ENCODE results near the gene PDZRN3. TPM values are rescaled to one million over a fixed set of nuclear protein-coding genes. Genes with fewer than 3 reads are reported as not detected.
A peak's percentile ranks its signal among the peaks of the same experiment; 100 is the strongest.

The PDZRN3 gene
- polyA plus RNA-seq, 1 of the 3 experiments (the other 2 are of a cell fraction) = 10.3 TPM

DNA sequence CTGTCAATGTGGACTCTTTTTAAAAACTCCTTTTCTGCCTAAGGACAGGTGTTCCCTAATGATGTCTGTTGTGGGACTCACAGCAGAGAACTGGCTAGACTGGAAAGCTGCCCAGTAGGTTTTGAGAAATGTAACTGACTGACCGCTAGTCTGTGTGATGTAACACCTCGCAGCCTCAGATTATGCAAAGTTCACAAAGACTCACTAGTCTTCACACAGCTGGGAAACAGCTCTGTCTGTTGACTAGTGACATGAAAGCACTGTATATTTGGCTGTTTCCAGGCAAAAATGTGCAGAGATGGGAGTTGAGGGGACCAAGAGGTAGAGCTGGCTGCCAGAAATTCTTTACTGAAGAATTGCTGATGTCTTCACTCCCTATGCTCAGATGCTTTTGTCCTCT is 10.3 kb downstream of the PDZRN3 start:
- no peaks in the 10 kb centered on the region for H3K9me2 ChIP-seq
- no peaks in the 10 kb centered on the region for H3K9me3 ChIP-seq
- ChIA-PET POLR2A (no interaction called here), CTCF (interaction anchor here (0.7 to 1.5 kb wide), 4 partner anchors 8 to 111 kb away, joined by 3 to 7 read pairs (median 4); no protein-coding TSS in a partner anchor)
- H4K20me1 ChIP-seq (ENCODE audit: insufficient read depth) = peaks cover 82% of the 10 kb centered on the region
- H2AFZ ChIP-seq (ENCODE audit: low read depth) = no peak overlapping the region
- H3K4me3 ChIP-seq (ENCODE audit: low read depth in 2 of 2, low read length in 1 of 2) = no peak overlapping the region
- TF ChIP-seq, protein P1, sequence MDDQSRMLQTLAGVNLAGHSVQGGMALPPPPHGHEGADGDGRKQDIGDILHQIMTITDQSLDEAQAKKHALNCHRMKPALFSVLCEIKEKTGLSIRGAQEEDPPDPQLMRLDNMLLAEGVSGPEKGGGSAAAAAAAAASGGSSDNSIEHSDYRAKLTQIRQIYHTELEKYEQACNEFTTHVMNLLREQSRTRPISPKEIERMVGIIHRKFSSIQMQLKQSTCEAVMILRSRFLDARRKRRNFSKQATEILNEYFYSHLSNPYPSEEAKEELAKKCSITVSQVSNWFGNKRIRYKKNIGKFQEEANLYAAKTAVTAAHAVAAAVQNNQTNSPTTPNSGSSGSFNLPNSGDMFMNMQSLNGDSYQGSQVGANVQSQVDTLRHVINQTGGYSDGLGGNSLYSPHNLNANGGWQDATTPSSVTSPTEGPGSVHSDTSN (IDR thresholded peaks at IDR 0.05) = no peak
- TF ChIP-seq GATA2 (CRISPR knock-in tag; IDR thresholded peaks at IDR 0.05) = no peak
- TF ChIP-seq FOSL2 (IDR thresholded peaks at IDR 0.05; ENCODE audit: borderline replicate concordance, low read depth) = no peak
- no peak for TF ChIP-seq POLR2AphosphoS5 (IDR thresholded peaks at IDR 0.05; ENCODE audit: low read depth, low read length)
- no peak for TF ChIP-seq MXI1 (IDR thresholded peaks at IDR 0.05; ENCODE audit: low read depth, low read length)
- TF ChIP-seq, protein P2, sequence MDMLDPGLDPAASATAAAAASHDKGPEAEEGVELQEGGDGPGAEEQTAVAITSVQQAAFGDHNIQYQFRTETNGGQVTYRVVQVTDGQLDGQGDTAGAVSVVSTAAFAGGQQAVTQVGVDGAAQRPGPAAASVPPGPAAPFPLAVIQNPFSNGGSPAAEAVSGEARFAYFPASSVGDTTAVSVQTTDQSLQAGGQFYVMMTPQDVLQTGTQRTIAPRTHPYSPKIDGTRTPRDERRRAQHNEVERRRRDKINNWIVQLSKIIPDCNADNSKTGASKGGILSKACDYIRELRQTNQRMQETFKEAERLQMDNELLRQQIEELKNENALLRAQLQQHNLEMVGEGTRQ (IDR thresholded peaks at IDR 0.05; ENCODE audit: borderline replicate concordance, low read depth, low read length) = no peak
- no peak for TF ChIP-seq FOXM1 (IDR thresholded peaks at IDR 0.05; ENCODE audit: low read depth)
- H3F3A ChIP-seq (replicated peaks; ENCODE audit: insufficient read depth) = no peaks in the 10 kb centered on the region
- DNase-seq = no peak
- 94% methylated on average over 2 of the region's 2 CpGs for WGBS (ENCODE audit: low lambda C conversion rate)
- H3K9ac ChIP-seq = no peak overlapping the region
- peaks cover 97% of the 10 kb centered on the region for H3K79me2 ChIP-seq (ENCODE audit: insufficient read depth)
- H3K36me3 ChIP-seq (replicated peaks in 1 of 2; ENCODE audit: control insufficient read depth in 1 of 2, insufficient read depth in 2 of 2, low read length in 1 of 2) = peaks cover 0 to 2% of the 10 kb centered on the region in 2 experiments
- no peak overlapping the region for H3K4me2 ChIP-seq
- H3K4me1 ChIP-seq (ENCODE audit: control insufficient read depth in 1 of 2, insufficient read depth in 2 of 2, low read depth in 1 of 2, low read length in 1 of 2) = peaks cover 7 to 22% of the 10 kb centered on the region in 2 experiments; a peak in 2 of 4 replicates
- H3K27me3 ChIP-seq (ENCODE audit: insufficient read depth) = no peaks in the 10 kb centered on the region
- no peak overlapping the region; a peak in 1 of 4 replicates for H3K27ac ChIP-seq (ENCODE audit: low read depth in 2 of 2, low read length in 1 of 2)

DNA sequence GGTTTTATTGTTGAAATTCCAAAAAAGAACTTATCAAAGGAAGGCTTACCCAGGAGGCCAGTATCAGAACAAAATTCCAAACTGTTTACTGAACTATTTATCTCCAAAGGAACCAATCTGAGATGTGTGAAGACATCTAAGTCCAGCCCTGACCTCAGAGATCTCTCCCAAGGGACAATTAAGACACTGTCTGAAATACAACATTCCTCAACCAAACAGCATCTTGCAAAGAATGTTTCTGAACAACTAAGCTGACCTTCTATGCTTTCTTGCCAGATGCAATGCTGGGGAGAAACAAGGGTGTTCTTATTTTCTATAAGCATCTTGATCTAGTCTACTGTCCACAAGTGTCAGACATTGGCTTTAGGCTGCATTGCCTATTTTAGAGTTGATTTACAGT is 13.6 kb downstream of the PDZRN3 start:
- ChIA-PET POLR2A (no interaction called here), CTCF (interaction anchor here (1.0 to 1.4 kb wide), 2 partner anchors 103 to 236 kb away, joined by 3 read pairs; no protein-coding TSS in a partner anchor)
- Histone ChIP-seq H2AFZ (ENCODE audit: low read depth) (no peak overlapping the region), H3K9ac (no peak overlapping the region), H3K4me3 (ENCODE audit: low read depth in 2 of 2, low read length in 1 of 2) (no peak overlapping the region), H3K4me1 (ENCODE audit: control insufficient read depth in 1 of 2, insufficient read depth in 2 of 2, low read depth in 1 of 2, low read length in 1 of 2) (peaks cover 7 to 22% of the 10 kb centered on the region in 2 experiments; a peak in 2 of 4 replicates), H3K27ac (ENCODE audit: low read depth in 2 of 2, low read length in 1 of 2) (peak overlapping the region; percentile 11 to 72; a peak in 2 of 4 replicates), H3K27me3 (ENCODE audit: insufficient read depth) (no peaks in the 10 kb centered on the region), H3K36me3 (replicated peaks in 1 of 2; ENCODE audit: control insufficient read depth in 1 of 2, insufficient read depth in 2 of 2, low read length in 1 of 2) (peaks cover 11 to 12% of the 10 kb centered on the region in 2 experiments), H3K79me2 (ENCODE audit: insufficient read depth) (peaks cover 98% of the 10 kb centered on the region), H3K4me2 (no peak overlapping the region; the same call in 1 of the 2 replicates), H4K20me1 (ENCODE audit: insufficient read depth) (peaks cover 53% of the 10 kb centered on the region), H3K9me3 (no peaks in the 10 kb centered on the region), H3K9me2 (no peaks in the 10 kb centered on the region), H3F3A (replicated peaks; ENCODE audit: insufficient read depth) (no peaks in the 10 kb centered on the region)
- DNase-seq = no peak
- TF ChIP-seq, protein P3, sequence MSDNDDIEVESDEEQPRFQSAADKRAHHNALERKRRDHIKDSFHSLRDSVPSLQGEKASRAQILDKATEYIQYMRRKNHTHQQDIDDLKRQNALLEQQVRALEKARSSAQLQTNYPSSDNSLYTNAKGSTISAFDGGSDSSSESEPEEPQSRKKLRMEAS (IDR thresholded peaks at IDR 0.05; ENCODE audit: low read depth) = no peak
- TF ChIP-seq, protein P4, sequence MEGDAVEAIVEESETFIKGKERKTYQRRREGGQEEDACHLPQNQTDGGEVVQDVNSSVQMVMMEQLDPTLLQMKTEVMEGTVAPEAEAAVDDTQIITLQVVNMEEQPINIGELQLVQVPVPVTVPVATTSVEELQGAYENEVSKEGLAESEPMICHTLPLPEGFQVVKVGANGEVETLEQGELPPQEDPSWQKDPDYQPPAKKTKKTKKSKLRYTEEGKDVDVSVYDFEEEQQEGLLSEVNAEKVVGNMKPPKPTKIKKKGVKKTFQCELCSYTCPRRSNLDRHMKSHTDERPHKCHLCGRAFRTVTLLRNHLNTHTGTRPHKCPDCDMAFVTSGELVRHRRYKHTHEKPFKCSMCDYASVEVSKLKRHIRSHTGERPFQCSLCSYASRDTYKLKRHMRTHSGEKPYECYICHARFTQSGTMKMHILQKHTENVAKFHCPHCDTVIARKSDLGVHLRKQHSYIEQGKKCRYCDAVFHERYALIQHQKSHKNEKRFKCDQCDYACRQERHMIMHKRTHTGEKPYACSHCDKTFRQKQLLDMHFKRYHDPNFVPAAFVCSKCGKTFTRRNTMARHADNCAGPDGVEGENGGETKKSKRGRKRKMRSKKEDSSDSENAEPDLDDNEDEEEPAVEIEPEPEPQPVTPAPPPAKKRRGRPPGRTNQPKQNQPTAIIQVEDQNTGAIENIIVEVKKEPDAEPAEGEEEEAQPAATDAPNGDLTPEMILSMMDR (IDR thresholded peaks at IDR 0.05) = no peak
- TF ChIP-seq RAD21 (IDR thresholded peaks at IDR 0.05; ENCODE audit: low read length) (no peak), EZH2phosphoT487 (IDR thresholded peaks at IDR 0.05; ENCODE audit: borderline replicate concordance, low read depth) (no peak), YY1 (IDR thresholded peaks at IDR 0.05; ENCODE audit: low read depth) (no peak), RCOR1 (IDR thresholded peaks at IDR 0.05; ENCODE audit: low read length) (no peak), GATA2 (CRISPR knock-in tag; IDR thresholded peaks at IDR 0.05) (no peak), TCF12 (IDR thresholded peaks at IDR 0.05) (no peak), ELF1 (IDR thresholded peaks at IDR 0.05) (no peak), NFIC (IDR thresholded peaks at IDR 0.05; ENCODE audit: borderline replicate concordance) (no peak), FOXJ3 (CRISPR knock-in tag; IDR thresholded peaks at IDR 0.05) (no peak), MXI1 (IDR thresholded peaks at IDR 0.05; ENCODE audit: low read depth, low read length) (no peak), JUND (IDR thresholded peaks at IDR 0.05) (no peak), CHD2 (IDR thresholded peaks at IDR 0.05; ENCODE audit: low read length, partially characterized antibody) (no peak), TEAD4 (IDR thresholded peaks at IDR 0.05; ENCODE audit: borderline replicate concordance, insufficient read depth) (no peak), SMC3 (IDR thresholded peaks at IDR 0.05; ENCODE audit: low read depth, low read length) (no peak)
- TF ChIP-seq, protein P5, sequence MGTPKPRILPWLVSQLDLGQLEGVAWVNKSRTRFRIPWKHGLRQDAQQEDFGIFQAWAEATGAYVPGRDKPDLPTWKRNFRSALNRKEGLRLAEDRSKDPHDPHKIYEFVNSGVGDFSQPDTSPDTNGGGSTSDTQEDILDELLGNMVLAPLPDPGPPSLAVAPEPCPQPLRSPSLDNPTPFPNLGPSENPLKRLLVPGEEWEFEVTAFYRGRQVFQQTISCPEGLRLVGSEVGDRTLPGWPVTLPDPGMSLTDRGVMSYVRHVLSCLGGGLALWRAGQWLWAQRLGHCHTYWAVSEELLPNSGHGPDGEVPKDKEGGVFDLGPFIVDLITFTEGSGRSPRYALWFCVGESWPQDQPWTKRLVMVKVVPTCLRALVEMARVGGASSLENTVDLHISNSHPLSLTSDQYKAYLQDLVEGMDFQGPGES (IDR thresholded peaks at IDR 0.05; ENCODE audit: low read depth, low read length) = no peak
- TF ChIP-seq, protein P6, sequence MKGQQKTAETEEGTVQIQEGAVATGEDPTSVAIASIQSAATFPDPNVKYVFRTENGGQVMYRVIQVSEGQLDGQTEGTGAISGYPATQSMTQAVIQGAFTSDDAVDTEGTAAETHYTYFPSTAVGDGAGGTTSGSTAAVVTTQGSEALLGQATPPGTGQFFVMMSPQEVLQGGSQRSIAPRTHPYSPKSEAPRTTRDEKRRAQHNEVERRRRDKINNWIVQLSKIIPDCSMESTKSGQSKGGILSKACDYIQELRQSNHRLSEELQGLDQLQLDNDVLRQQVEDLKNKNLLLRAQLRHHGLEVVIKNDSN (IDR thresholded peaks at IDR 0.05; ENCODE audit: borderline replicate concordance, low read depth) = no peak

Data from SK-N-SH (cell line).